ENCODE measurements around the gene PDSS2. TPM values are rescaled to one million over a fixed set of nuclear protein-coding genes. Genes with fewer than 3 reads are reported as not detected.

PDSS2 gene
- total RNA-seq, 1 donor from 2014 or later = 15.2 TPM

DNA sequence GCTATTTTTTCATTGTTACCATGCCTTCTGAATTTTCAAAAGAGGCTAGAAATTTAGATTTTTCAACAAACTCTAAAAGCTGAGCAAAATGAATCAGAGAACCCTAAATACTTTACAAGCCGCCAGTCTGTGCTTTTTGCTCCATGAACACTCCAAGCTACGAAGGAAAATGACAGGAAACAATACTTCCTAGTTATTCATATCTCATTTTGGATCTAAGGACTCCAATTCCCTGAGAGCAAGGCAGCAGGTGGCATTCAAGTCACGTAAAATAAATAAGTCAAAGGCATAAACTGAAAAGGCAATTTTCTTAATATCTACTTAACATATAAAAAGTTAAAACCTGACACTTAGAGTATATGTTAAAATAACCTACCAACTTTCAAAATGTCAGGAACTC lies 50.6 kb downstream of the PDSS2 start:
- TF ChIP-seq, protein P1, sequence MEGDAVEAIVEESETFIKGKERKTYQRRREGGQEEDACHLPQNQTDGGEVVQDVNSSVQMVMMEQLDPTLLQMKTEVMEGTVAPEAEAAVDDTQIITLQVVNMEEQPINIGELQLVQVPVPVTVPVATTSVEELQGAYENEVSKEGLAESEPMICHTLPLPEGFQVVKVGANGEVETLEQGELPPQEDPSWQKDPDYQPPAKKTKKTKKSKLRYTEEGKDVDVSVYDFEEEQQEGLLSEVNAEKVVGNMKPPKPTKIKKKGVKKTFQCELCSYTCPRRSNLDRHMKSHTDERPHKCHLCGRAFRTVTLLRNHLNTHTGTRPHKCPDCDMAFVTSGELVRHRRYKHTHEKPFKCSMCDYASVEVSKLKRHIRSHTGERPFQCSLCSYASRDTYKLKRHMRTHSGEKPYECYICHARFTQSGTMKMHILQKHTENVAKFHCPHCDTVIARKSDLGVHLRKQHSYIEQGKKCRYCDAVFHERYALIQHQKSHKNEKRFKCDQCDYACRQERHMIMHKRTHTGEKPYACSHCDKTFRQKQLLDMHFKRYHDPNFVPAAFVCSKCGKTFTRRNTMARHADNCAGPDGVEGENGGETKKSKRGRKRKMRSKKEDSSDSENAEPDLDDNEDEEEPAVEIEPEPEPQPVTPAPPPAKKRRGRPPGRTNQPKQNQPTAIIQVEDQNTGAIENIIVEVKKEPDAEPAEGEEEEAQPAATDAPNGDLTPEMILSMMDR (conservative IDR thresholded peaks at IDR 0.05) = no peak
- Mint-ChIP-seq H3K36me3 (peaks cover 21% of the 10 kb centered on the region), H3K27me3 (no peaks in the 10 kb centered on the region), H3K4me1 (ENCODE audit: unreplicated experiment) (peaks cover 12% of the 10 kb centered on the region), H3K27ac (no peak overlapping the region), H3K4me3 (no peak overlapping the region), H3K9me3 (peaks cover 16% of the 10 kb centered on the region)
- no peak for DNase-seq (ENCODE audit: extremely low spot score, unreplicated experiment)

DNA sequence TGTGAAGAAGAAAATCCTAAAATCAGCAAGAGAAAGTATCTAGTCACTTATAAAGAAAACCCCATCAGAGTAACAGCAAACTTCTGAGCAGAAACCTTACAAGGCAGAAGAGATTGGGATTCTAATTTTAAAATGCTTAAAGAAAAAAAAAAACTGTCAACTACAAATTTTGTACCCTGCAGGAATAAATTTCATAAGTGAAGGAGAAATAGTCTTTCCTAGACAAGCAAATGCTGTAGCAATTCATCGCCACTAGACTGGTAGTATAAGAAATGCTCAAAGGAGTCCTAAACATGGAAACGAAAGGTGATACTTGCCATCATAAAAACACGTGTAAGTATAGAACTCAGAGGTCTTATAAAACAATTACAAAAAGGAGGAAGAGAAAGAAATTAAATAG lies 54.4 kb downstream of the PDSS2 start:
- Mint-ChIP-seq H3K27ac (no peak overlapping the region), H3K36me3 (peaks cover 36% of the 10 kb centered on the region), H3K27me3 (no peaks in the 10 kb centered on the region), H3K9me3 (peaks cover 20% of the 10 kb centered on the region), H3K4me3 (no peak overlapping the region), H3K4me1 (ENCODE audit: unreplicated experiment) (peaks cover 8% of the 10 kb centered on the region)
- DNase-seq (ENCODE audit: extremely low spot score, unreplicated experiment) = no peak
- TF ChIP-seq, protein P1 (conservative IDR thresholded peaks at IDR 0.05) = no peak

- H3K9me3 Mint-ChIP-seq = peaks cover 20% of the 10 kb centered on the region
- H3K27me3 Mint-ChIP-seq = no peaks in the 10 kb centered on the region
- no peak overlapping the region for H3K4me3 Mint-ChIP-seq
- TF ChIP-seq, protein P1 (conservative IDR thresholded peaks at IDR 0.05) = no peak
- no peak for DNase-seq (ENCODE audit: extremely low spot score, unreplicated experiment)
- no peak overlapping the region for H3K27ac Mint-ChIP-seq
- peaks cover 31% of the 10 kb centered on the region for H3K36me3 Mint-ChIP-seq
- H3K4me1 Mint-ChIP-seq (ENCODE audit: unreplicated experiment) = no peaks in the 10 kb centered on the region
Measured at GRCh38 chr6:107402533-107402932, 56.8 kb downstream of the PDSS2 start.

GRCh38 chr6:107401573-107401972 lies 57.8 kb downstream of the PDSS2 start:
- no peaks in the 10 kb centered on the region for H3K4me1 Mint-ChIP-seq (ENCODE audit: unreplicated experiment)
- peaks cover 31% of the 10 kb centered on the region for H3K36me3 Mint-ChIP-seq
- H3K4me3 Mint-ChIP-seq = no peak overlapping the region
- H3K9me3 Mint-ChIP-seq = peaks cover 20% of the 10 kb centered on the region
- no peak overlapping the region for H3K27ac Mint-ChIP-seq
- no peak for DNase-seq (ENCODE audit: extremely low spot score, unreplicated experiment)
- H3K27me3 Mint-ChIP-seq = no peaks in the 10 kb centered on the region
- TF ChIP-seq, protein P1 (conservative IDR thresholded peaks at IDR 0.05) = no peak

DNA sequence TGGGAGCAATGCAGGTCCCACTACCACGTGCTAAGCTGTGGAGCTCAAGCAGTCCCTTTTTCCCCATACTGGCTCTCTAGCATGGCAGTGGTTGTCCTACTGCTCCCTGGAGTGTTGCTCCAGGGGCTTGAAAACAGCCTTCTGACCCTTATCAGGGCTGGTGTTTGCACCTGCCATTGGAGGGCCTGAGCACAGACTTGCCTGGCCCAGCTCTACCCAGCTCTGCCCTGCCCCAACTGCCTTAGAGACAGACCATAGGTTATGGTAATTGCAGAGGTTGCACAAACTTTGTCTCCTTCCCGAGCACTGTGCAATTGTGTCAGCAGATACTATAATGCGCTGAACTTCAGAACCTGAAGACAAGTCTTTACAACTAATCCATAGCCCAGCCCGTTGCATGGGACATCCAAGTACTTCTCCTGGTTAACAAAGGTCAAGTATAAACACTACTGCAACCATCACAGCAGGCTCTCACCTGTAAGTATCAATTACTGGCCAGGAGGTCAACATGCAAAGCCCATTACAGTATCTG lies 58.7 kb downstream of the PDSS2 start:
- Mint-ChIP-seq H3K27ac (no peak overlapping the region), H3K4me3 (no peak overlapping the region), H3K9me3 (peaks cover 20% of the 10 kb centered on the region), H3K27me3 (no peaks in the 10 kb centered on the region), H3K4me1 (ENCODE audit: unreplicated experiment) (no peaks in the 10 kb centered on the region), H3K36me3 (peaks cover 36% of the 10 kb centered on the region)
- DNase-seq (ENCODE audit: extremely low spot score, unreplicated experiment) = no peak
- TF ChIP-seq, protein P1 (conservative IDR thresholded peaks at IDR 0.05) = no peak

DNA sequence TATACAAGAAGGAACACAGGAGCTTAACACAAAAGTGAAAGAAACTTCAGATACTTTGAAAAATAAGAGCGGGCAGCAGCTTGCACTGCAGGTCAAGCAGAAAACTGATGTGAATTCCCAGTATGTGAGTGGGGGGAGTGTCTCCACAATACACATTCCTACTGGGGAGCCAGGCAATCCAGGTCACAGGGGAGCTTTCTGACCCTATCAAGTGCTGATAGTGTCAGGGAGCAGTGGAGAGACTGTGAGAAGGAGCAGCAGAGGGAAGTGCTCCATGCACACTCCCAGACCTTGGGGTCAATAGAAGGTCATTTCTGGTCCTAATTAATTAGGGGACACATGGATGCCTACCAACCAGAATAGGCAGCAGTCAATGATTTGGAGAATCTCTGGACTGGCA lies 59.4 kb downstream of the PDSS2 start:
- Mint-ChIP-seq H3K36me3 (peaks cover 31% of the 10 kb centered on the region), H3K4me1 (ENCODE audit: unreplicated experiment) (no peaks in the 10 kb centered on the region), H3K4me3 (no peak overlapping the region), H3K27me3 (no peaks in the 10 kb centered on the region), H3K27ac (no peak overlapping the region), H3K9me3 (peaks cover 15% of the 10 kb centered on the region)
- DNase-seq (ENCODE audit: extremely low spot score, unreplicated experiment) = no peak
- TF ChIP-seq, protein P1 (conservative IDR thresholded peaks at IDR 0.05) = no peak
